T-helper 2 cell (primary cell): ENCODE results near the gene TIMM10.
A peak's percentile ranks its signal among the peaks of the same experiment; 100 is the strongest.

Source experiments
- DNase-seq, 5 experiments: peaks; one replicate each; pipeline versions ENCODE4 v3.0.0 to v3.0.0-alpha.2; 2012 to 2022

The TIMM10 gene

DNA sequence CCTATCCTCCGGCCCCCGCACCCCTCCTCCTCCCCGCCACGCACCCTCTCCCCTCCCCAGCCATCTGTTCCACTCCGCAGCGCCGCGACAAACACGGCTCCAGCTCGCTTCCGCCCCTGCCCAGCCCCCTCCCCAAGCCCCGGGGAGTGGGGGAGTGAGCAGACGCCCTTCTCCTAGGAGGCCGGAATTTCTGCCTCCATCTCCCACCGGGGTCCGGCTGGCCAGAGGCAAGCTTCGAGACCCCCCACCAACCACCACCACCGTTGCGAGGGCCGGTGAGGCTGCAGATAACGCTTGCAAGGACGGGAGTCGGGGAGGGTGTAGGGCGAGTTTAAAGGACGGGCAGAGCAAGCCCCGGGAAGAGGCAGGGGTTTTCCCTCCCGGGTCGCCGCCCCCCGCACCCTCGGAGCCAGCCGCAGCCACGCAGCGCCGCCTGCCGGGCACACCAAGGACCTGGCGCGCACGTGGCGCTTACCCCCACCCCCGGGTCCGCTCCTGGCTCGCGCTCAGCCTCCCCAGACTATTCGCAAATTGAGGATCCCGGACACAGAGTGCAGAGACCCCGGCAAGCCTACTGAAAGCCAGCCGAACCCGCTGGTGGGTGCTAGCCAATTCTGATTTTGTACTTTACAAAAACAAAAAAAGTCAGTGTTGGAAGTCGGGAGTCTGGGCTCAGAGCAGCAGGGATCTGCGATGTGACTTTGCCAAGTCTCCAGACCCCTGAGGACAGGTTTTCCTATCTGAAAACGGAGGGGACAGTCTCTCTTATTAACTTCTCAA lies 47.6 kb downstream of the TIMM10 start:
- DNase-seq = peak; percentile 34 to 51 (median 44)

DNA sequence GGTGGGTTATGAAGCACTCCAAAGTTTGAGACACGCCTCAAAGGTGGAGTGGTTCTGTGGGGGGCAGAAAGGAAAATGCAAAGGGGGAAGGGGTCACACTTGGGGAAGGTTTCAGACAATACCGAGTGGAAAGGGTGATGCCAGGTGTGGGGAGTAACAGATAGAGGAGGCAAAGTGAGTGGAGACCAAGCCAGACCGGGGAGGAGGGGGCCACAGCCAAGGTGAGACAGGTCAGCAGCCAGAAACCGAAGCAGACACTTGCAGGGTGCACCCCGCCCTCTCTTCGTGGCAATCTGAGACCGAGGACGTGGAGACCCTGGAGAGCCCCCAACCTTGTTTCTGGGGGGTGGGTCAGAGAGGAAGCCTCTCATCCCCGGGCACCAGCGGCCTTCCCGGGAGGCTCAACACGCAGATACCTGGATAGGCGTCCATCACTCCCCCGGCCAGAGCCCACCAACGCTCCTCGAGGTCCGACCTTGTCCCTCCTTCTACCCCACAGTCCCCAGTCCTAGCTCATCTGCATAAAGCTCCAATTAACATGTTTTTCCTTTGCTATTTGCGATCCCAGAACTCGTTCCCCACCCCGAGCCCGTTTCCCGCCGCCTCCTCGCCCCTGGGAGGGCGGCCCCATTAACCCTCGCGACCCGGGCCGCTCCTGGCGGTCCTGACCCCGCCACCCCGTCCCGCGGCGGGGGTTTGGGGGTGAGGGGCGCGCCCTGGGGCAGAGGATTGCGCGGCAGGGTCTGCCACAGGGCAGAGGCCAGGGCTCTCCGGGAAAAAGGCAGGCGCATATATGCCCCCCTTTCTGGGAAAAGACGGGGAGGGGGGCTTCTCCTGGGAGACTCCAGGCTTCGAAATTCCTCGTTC lies 48.4 kb downstream of the TIMM10 start:
- DNase-seq = no peak

DNA sequence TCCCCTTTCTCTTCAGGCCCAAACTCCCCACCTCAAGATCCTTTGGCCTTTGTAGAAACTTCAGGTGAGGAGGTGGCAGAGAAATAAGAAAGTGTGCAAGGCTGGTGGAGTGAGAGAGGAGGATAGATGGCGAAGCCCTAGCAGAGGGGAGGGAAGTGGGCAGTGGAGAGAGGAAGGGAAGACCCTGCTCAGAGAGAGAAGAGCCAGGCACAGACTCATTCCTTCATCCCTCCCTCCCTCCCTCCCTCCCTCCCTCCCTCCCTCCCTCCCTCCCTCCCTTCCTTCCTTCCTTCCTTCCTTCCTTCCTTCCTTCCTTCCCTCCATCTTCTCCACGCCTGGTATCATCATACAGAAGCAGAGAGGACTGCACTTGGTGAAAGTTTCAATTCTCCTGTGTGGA lies 49.2 kb downstream of the TIMM10 start:
- DNase-seq = no peak

DNA sequence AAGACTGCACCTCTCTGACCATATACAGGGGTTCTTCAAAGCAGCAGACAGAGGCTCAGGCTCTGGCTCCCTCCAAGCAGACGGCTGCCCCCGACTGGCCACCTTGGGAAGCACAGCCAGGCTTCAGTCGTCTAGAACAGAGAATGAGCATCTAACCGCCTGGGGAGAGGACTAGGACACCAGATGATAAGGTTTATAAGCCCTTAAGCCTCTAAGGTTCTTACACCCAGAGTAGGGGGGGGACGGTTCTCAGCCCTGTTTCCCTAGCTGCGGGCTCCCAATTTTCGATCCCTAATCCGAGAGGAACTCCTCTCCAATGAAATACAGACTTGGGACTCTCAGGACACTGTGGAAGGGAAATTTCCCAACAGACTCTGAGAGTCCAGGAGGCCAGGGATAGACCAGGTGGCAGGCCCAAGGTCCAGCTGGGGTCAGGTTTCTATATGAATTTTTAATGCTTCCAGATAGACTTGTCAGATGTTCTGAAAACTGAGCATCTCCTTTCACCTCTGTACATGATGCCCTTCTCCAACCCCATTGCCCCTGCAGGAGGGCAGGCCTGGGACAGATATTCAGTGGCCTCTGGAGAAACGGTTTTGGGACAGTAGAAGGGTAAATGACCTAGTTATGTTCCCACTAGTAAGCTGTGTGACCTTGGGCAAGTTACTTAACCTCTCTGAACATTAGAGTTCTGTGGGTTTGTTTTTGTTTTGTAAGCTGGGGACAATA lies 50.0 kb downstream of the TIMM10 start:
- DNase-seq = peak in 3 of 5 experiments; percentile 16 to 70 (median 65)

DNA sequence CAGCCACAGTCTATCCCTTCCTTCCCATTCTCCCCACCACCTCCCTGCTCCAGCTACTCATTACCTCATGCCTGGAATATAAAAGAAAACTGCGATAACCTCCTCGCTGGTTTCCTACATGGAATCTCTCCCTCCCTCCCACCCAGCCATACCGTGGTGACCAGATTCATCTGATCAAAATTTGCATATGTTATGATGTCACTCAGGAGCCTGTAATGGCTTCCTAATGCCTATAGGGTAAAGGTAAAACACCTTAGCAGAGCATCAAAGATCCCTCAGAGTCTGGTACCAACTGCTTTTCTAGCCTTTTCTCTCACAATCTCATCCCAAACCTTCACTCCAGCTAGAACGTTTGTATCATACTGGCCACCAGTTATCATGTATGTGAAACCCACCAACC lies 50.6 kb downstream of the TIMM10 start:
- no peak for DNase-seq

DNA sequence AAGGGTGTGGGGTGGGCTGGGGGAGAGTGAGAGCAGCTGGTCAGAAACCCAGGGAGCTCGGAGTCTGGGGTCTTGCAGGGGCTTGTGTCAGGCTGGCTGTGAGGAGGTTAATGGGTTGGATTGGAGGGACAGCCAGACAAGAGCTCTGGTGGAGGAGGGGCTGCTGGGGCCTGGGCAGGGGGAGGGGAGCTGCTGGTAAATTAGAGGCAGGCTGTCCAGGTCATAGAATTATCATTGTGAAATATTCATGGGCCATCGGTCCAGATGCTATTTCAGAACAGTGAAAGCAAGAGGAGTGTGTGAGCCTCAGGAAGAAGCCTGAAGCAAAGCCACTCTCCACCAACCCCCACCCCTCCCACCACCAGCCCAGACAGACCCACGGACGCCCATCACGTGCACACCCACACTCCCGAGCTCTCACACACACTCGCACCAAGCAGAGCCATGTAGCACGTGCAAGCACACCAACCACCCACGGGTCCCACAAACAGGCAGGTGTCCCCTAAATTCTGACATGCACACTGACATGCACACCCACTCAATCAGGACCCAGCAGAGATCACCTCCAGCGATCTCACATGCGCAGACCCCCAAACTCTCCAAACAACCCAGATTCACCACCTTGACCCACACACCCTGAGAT lies 51.4 kb downstream of the TIMM10 start:
- no peak for DNase-seq
